Activated naive CD4-positive, alpha-beta T cell treated with anti-CD3 and anti-CD28 coated beads, Interleukin-2, amount 10 ng/mL, durations not matched to agents 7 days and 5 days (primary cell): ENCODE data around the gene ARRDC2.
A peak's percentile ranks its signal among the peaks of the same experiment; 100 is the strongest.
"Not testable (repeated sequence)": the region's sequence is repeated elsewhere in the genome, so short reads cannot be mapped to it uniquely, and the experiment has no call there.

Experiments
- CTCF ChIA-PET: fragments of 350-600 bp; sonication (Branson Sonifier 250); formaldehyde crosslinking; loops from one replicate; lab custom pipeline; 2021; ENCODE audit warnings: antibody characterized with exemption; lab: Charles Lee
- DNase-seq: peaks from one replicate; pipeline ENCODE4 v3.0.0-alpha.2; 2020
- H3K27ac Mint-ChIP-seq: one replicate; pipeline ENCODE4 v1.8.0; 2021; ENCODE audit warnings: mild to moderate bottlenecking, moderate library complexity, mixed read lengths
- H3K27me3 Mint-ChIP-seq: one replicate; pipeline ENCODE4 v1.8.0; 2021; ENCODE audit warnings: mild to moderate bottlenecking, mixed read lengths
- H3K36me3 Mint-ChIP-seq: one replicate; pipeline ENCODE4 v1.8.0; 2021; ENCODE audit warnings: mixed read lengths
- H3K4me1 Mint-ChIP-seq: one replicate; pipeline ENCODE4 v1.8.0; 2021; ENCODE audit warnings: mixed read lengths
- H3K4me3 Mint-ChIP-seq: one replicate; pipeline ENCODE4 v1.8.0; 2021; ENCODE audit warnings: mild to moderate bottlenecking, moderate library complexity, mixed read lengths
- H3K9me3 Mint-ChIP-seq: one replicate; pipeline ENCODE4 v1.8.0; 2021; ENCODE audit warnings: mixed read lengths

The ARRDC2 gene

DNA sequence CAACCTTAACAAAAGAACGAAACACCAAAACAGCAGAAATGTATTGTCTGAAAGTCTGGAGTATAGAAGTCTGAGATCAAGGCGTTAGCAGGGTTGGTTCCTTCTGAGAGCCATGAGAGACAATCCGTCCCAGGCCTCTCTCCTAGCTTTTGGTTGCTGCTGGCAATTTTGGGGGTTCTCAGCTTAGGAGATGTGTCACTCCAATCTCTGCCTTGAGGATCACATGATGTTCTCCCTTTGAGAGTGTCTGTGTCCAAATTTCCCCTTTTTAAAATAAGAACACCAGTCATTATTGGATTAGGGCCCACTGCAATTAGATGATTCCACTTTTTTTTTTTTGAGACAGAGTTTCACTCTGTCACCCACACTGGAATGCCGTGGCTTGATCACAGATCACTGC, 30.9 kb upstream of the ARRDC2 start:
- DNase-seq, result no peak
- Mint-ChIP-seq H3K36me3 (no peaks in the 10 kb centered on the region), H3K9me3 (no peaks in the 10 kb centered on the region), H3K4me1 (no peaks in the 10 kb centered on the region), H3K4me3 (no peak overlapping the region), H3K27ac (no peak overlapping the region), H3K27me3 (peaks cover 40% of the 10 kb centered on the region)
- CTCF ChIA-PET, result no interaction called here

- Mint-ChIP-seq H3K36me3 (no peaks in the 10 kb centered on the region), H3K27me3 (peaks cover 41% of the 10 kb centered on the region), H3K4me3 (no peak overlapping the region), H3K27ac (no peak overlapping the region), H3K9me3 (no peaks in the 10 kb centered on the region), H3K4me1 (no peaks in the 10 kb centered on the region)
- DNase-seq, result no peak
- CTCF ChIA-PET, result interaction anchor here (1.0 kb wide), 1 partner anchor 39 kb away, joined by 4 read pairs; no protein-coding TSS in a partner anchor
Measured at GRCh38 chr19:17977488-17977887, 30.5 kb upstream of the ARRDC2 start.

DNA sequence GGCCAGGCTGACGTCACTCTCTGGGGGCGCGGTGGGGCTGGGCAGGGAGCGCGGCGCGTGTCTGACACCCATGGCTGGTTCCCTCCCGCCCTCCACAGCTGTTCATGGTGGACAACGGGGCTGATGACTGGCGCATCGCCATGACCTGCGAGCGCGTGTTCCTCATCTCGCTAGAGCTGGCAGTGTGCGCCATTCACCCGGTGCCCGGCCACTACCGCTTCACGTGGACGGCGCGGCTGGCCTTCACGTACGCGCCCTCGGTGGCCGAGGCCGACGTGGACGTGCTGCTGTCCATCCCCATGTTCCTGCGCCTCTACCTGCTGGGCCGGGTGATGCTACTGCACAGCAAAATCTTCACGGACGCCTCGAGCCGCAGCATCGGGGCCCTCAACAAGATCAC, 26.4 kb upstream of the ARRDC2 start:
- Mint-ChIP-seq H3K36me3 (no peaks in the 10 kb centered on the region), H3K4me3 (no peak overlapping the region), H3K4me1 (peaks cover 4% of the 10 kb centered on the region), H3K27ac (no peak overlapping the region), H3K27me3 (peaks cover 47% of the 10 kb centered on the region), H3K9me3 (no peaks in the 10 kb centered on the region)
- DNase-seq, result no peak
- CTCF ChIA-PET, result no interaction called here

- Mint-ChIP-seq H3K27ac (no peak overlapping the region), H3K36me3 (no peaks in the 10 kb centered on the region), H3K27me3 (peaks cover 51% of the 10 kb centered on the region), H3K9me3 (no peaks in the 10 kb centered on the region), H3K4me1 (peaks cover 4% of the 10 kb centered on the region), H3K4me3 (no peak overlapping the region)
- DNase-seq, result no peak
- CTCF ChIA-PET, result interaction anchor here (1.2 kb wide), 1 partner anchor 44 kb away, joined by 4 read pairs; no protein-coding TSS in a partner anchor
Measured at GRCh38 chr19:17982430-17982829, 25.5 kb upstream of the ARRDC2 start.

- CTCF ChIA-PET, result interaction anchor here (1.3 kb wide), 1 partner anchor 10 kb away, joined by 4 read pairs; no protein-coding TSS in a partner anchor
- DNase-seq, result no peak
- Mint-ChIP-seq H3K27me3 (peaks cover 41% of the 10 kb centered on the region), H3K9me3 (no peaks in the 10 kb centered on the region), H3K4me3 (no peak overlapping the region), H3K4me1 (peaks cover 4% of the 10 kb centered on the region), H3K27ac (peak overlapping the region; percentile 42), H3K36me3 (no peaks in the 10 kb centered on the region)
Measured at GRCh38 chr19:17985037-17985818, 22.7 kb upstream of the ARRDC2 start.

DNA sequence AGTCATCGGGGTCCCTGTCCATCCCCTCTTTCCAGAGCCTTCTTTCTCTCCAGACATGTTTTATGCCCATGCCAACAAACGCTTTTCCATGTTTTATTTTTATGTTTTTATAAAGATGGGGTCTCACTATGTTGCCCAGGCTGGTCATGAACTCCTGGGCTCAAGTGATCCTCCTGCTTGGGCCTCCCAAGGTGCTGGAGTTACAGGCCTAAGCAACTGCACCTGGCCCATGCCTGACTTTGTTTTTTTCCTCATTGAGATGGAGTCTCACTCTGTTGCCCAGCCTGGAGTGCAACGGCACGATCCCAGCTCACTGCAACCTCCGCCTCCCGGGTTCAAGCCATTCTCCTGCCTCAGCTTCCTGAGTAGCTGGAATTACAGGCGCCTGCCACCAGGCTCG, 21.4 kb upstream of the ARRDC2 start:
- H3K4me3 Mint-ChIP-seq, H3K4me1 Mint-ChIP-seq, H3K27ac Mint-ChIP-seq, DNase-seq, CTCF ChIA-PET, H3K36me3 Mint-ChIP-seq, H3K9me3 Mint-ChIP-seq: not testable (repeated sequence)
- H3K27me3 Mint-ChIP-seq, result peaks cover 27% of the 10 kb centered on the region

DNA sequence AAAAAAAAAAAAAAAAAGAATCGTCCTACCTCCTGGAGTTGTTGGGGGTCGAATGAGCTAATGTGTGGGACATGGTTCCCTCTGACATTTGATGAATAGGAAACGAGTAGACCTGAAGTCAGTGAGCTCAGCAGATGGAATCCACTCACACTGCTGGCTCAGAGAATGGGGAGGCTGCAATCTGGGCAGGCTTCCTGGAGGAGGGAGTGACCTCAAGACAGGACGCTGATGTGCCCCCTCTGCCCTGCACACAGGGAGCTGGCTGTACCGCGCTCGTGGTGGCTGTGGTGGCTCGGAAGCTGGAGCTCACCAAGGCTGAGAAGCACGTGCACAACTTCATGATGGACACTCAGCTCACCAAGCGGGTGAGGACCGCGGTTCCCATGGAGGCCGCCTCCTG, 19.8 kb upstream of the ARRDC2 start:
- Mint-ChIP-seq H3K4me3 (no peak overlapping the region), H3K36me3 (no peaks in the 10 kb centered on the region), H3K27me3 (peaks cover 22% of the 10 kb centered on the region), H3K4me1 (peaks cover 4% of the 10 kb centered on the region), H3K9me3 (no peaks in the 10 kb centered on the region), H3K27ac (no peak overlapping the region)
- DNase-seq, result no peak
- CTCF ChIA-PET, result interaction anchor here (1.2 kb wide), 2 partner anchors 9 to 50 kb away, joined by 3 to 4 read pairs; no protein-coding TSS in a partner anchor

GRCh38 chr19:17989425-17990094, 18.4 kb upstream of the ARRDC2 start:
- H3K27ac Mint-ChIP-seq, result no peak overlapping the region
- H3K4me3 Mint-ChIP-seq, result no peak overlapping the region
- H3K36me3 Mint-ChIP-seq, result no peaks in the 10 kb centered on the region
- no peaks in the 10 kb centered on the region for H3K9me3 Mint-ChIP-seq
- CTCF ChIA-PET, result no interaction called here
- peaks cover 24% of the 10 kb centered on the region for H3K27me3 Mint-ChIP-seq
- peaks cover 4% of the 10 kb centered on the region for H3K4me1 Mint-ChIP-seq
- DNase-seq, result no peak

DNA sequence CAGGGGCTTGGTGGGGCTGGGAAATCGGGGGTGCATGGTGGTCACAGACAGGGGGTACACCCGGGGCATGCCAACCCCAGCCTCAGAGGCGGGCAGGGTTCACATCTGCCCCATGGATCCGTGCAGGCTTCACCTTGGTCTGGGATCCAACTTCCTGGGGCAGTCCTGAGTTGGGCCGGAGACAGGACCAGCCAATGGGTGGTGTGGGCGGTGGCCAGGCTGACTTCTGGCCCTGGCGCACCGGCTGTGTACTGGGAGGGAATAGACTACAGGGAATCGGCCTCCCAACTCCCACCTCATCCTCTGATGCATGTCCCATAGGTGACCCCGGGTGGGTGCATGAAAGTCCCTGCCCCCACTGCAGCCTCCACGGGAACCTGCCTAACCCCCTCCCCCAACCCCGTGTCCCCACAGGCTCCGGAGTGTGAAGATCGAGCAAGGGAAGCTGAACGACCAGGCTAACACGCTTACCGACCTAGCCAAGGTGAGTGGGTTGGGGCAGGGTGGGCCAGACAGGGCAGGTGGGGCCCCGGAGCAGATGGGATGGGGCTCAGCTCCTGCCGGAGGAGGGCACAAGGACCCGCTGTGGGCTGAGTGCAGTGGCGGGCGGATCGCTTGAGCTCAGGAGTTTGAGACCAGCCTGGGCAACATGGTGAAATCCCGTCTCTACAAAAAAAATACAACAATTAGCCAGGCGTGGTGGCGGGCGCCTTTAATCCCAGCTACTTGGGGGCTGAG, 14.7 kb upstream of the ARRDC2 start:
- H3K36me3 Mint-ChIP-seq, result no peaks in the 10 kb centered on the region
- DNase-seq, result no peak
- no peak overlapping the region for H3K4me3 Mint-ChIP-seq
- CTCF ChIA-PET, result interaction anchor here (6.5 to 10.6 kb wide), 2 partner anchors 47 to 57 kb away, joined by 73 to 216 read pairs; partner anchors contain the start of gene CCDC124
- no peak overlapping the region for H3K27ac Mint-ChIP-seq
- H3K9me3 Mint-ChIP-seq, result no peaks in the 10 kb centered on the region
- H3K27me3 Mint-ChIP-seq, result peaks cover 31% of the 10 kb centered on the region
- no peaks in the 10 kb centered on the region for H3K4me1 Mint-ChIP-seq

GRCh38 chr19:17996826-17997316, 11.1 kb upstream of the ARRDC2 start:
- H3K4me3 Mint-ChIP-seq, result no peak overlapping the region
- H3K36me3 Mint-ChIP-seq, result peaks cover 2% of the 10 kb centered on the region
- H3K27me3 Mint-ChIP-seq, result peaks cover 25% of the 10 kb centered on the region
- peak; percentile 90 for DNase-seq
- peaks cover 21% of the 10 kb centered on the region for H3K4me1 Mint-ChIP-seq
- no peaks in the 10 kb centered on the region for H3K9me3 Mint-ChIP-seq
- H3K27ac Mint-ChIP-seq, result no peak overlapping the region
- CTCF ChIA-PET, result interaction anchor here (0.6 to 10.6 kb wide), 8 partner anchors 9 to 168 kb away, joined by 3 to 216 read pairs (median 8); partner anchors contain the start of genes CCDC124 and RPL18A

DNA sequence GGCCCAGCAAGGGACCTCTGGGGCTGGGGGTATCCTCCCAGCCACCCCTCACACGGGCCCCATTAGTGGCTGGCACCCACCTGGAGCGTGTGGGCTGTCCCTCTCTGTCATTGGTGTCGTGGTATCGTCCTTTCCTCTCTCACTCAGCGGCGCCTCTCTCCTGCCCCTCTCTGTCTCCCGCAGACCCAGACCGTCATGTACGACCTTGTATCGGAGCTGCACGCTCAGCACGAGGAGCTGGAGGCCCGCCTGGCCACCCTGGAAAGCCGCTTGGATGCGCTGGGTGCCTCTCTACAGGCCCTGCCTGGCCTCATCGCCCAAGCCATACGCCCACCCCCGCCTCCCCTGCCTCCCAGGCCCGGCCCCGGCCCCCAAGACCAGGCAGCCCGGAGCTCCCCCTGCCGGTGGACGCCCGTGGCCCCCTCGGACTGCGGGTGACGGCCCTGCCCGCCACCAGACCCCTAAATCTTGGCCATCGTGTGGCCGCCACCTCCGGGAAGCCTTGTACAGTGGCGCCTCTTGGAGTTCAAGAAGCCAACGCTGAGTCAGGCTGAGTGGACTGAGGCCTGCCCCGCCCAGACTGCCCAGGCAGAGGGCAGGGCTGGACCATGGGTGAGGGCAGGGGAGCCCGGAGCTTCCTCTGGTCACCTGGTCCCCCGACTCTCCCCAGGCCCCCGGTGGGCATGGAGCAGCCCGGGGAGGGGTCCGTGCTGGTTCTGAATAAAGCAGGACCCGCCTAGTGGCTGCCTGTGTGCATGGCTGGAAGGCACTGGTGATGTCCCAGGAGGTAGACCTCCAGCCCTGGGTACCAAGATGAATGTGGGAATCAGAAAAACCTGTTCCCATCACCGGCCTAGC, 9.8 kb upstream of the ARRDC2 start:
- CTCF ChIA-PET, result interaction anchor here (1.3 to 10.6 kb wide), 6 partner anchors 52 to 167 kb away, joined by 3 to 216 read pairs (median 14); partner anchors contain the start of genes CCDC124 and RPL18A
- H3K4me3 Mint-ChIP-seq, result no peak overlapping the region
- peaks cover 18% of the 10 kb centered on the region for H3K27me3 Mint-ChIP-seq
- peaks cover 8% of the 10 kb centered on the region for H3K36me3 Mint-ChIP-seq
- DNase-seq, result no peak
- no peak overlapping the region for H3K27ac Mint-ChIP-seq
- H3K4me1 Mint-ChIP-seq, result peaks cover 29% of the 10 kb centered on the region
- H3K9me3 Mint-ChIP-seq, result no peaks in the 10 kb centered on the region

DNA sequence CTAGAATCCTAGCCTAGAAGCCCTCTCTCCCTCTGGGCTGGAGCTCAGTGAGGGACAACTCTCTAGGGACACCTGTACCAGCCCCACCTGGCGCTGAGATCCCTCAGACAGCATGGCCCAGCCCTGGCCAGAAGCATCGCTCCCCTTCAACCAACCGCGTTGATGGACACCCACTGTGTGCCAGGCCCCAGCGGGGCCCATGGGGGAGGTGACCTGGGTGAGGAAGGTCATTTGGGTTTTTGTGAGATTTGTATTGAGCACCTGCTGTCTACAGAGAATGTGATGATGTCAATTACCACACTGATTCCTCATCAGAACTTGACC, 9.2 kb upstream of the ARRDC2 start:
- no peaks in the 10 kb centered on the region for H3K9me3 Mint-ChIP-seq
- H3K4me3 Mint-ChIP-seq, result peak overlapping the region; percentile 26
- DNase-seq, result no peak
- peaks cover 8% of the 10 kb centered on the region for H3K36me3 Mint-ChIP-seq
- H3K27ac Mint-ChIP-seq, result peak overlapping the region; percentile 83
- H3K27me3 Mint-ChIP-seq, result peaks cover 16% of the 10 kb centered on the region
- CTCF ChIA-PET, result interaction anchor here (6.5 to 10.6 kb wide), 2 partner anchors 53 to 63 kb away, joined by 73 to 216 read pairs; partner anchors contain the start of gene CCDC124
- H3K4me1 Mint-ChIP-seq, result peaks cover 33% of the 10 kb centered on the region
